H1 (cell line): Measurements from ENCODE around the gene CASK. TPM values are rescaled to one million over a fixed set of nuclear protein-coding genes. Genes with fewer than 3 reads are reported as not detected.

ENCODE experiments used
- CTCF ChIA-PET: fragments of 300-600 bp; sonication (Branson Sonifier 250); formaldehyde crosslinking; loops from one replicate; lab custom pipeline; 2021; ENCODE audit not compliant: partially characterized antibody; lab: Charles Lee
- POLR2A ChIA-PET: fragments of 300-600 bp; sonication (Branson Sonifier 250); formaldehyde crosslinking; loops from one replicate; lab custom pipeline; 2021; ENCODE audit warnings: inconsistent platforms; ENCODE audit not compliant: partially characterized antibody; lab: Charles Lee
- DNase-seq, 2 experiments: peaks; one replicate each; pipeline versions ENCODE4 v3.0.0 to v3.0.0-alpha.2; 2010 to 2022; ENCODE audit warnings: low spot score in 2 of 2, low read depth in 1 of 2, mixed read lengths in 1 of 2
- FAIRE-seq: peaks from 2 replicates; lab custom pipeline; 2011; peaks lifted over from hg19 to GRCh38; lab: Jason Lieb, UNC
- H2AFZ ChIP-seq: 2 replicates; pipeline ENCODE4 v1.8.1; 2012; ENCODE audit warnings: low read length, inconsistent platforms
- H2AK5ac ChIP-seq: 2 replicates; pipeline ENCODE4 v1.6.1; 2013; ENCODE audit warnings: low read depth, low read length
- H2BK120ac ChIP-seq: replicated peaks from 2 replicates; pipeline ENCODE3; 2013; ENCODE audit warnings: low read depth, low read length, inconsistent platforms
- H2BK12ac ChIP-seq: 2 replicates; pipeline ENCODE4 v1.6.1; 2013; ENCODE audit warnings: low read depth, low read length
- H2BK15ac ChIP-seq: 2 replicates; pipeline ENCODE4 v1.6.1; 2013; ENCODE audit warnings: low read length
- H2BK20ac ChIP-seq: 2 replicates; pipeline ENCODE4 v1.6.1; 2013; ENCODE audit warnings: low read length
- H2BK5ac ChIP-seq: 2 replicates; pipeline ENCODE4 v1.6.1; 2013; ENCODE audit warnings: low read depth, low read length
- H3K14ac ChIP-seq: 2 replicates; pipeline ENCODE4 v1.6.1; 2013; ENCODE audit warnings: inconsistent platforms; ENCODE audit not compliant: insufficient read length
- H3K18ac ChIP-seq: 2 replicates; pipeline ENCODE4 v1.6.1; 2013; ENCODE audit warnings: low read length; ENCODE audit errors: extremely low read depth
- H3K23ac ChIP-seq: 2 replicates; pipeline ENCODE4 v1.6.1; 2013; ENCODE audit warnings: inconsistent platforms; ENCODE audit not compliant: insufficient read length
- H3K23me2 ChIP-seq: 2 replicates; pipeline ENCODE4 v1.6.1; 2013; ENCODE audit warnings: low read depth, low read length
- H3K27ac ChIP-seq: 2 replicates; pipeline ENCODE4 v1.6.1; 2011; ENCODE audit warnings: low read depth, low read length, inconsistent platforms
- H3K27me3 ChIP-seq, 4 experiments: replicated peaks in 1 of 4; 1 replicate in 1 of 4; 2 replicates in 3 of 4; pipeline versions ENCODE4 v1.6.1 to v1.8.1; 2011 to 2013; ENCODE audit warnings: low read length in 3 of 4, mild to moderate bottlenecking in 3 of 4, inconsistent platforms in 2 of 4, mixed read lengths in 2 of 4, moderate library complexity in 1 of 4; ENCODE audit not compliant: control insufficient read depth in 3 of 4, insufficient read depth in 3 of 4; ENCODE audit errors: extremely low read depth in 1 of 4
- H3K36me3 ChIP-seq, 4 experiments: 2 replicates each; pipeline versions ENCODE4 v1.6.1 to v1.8.1; 2011 to 2013; ENCODE audit warnings: mild to moderate bottlenecking in 4 of 4, low read length in 3 of 4, moderate library complexity in 2 of 4, control low read depth in 1 of 4, inconsistent platforms in 1 of 4; ENCODE audit not compliant: insufficient read depth in 4 of 4, control insufficient read depth in 2 of 4
- H3K4ac ChIP-seq: replicated peaks from 2 replicates; pipeline ENCODE3; 2013; ENCODE audit warnings: low read length, low read depth, mixed read lengths, inconsistent platforms; ENCODE audit not compliant: insufficient read length
- H3K4me1 ChIP-seq, 4 experiments: replicated peaks in 1 of 4; 1 replicate in 1 of 4; 2 replicates in 3 of 4; pipeline versions ENCODE4 v1.6.1 to v1.8.1; 2011 to 2013; ENCODE audit warnings: low read length in 3 of 4, inconsistent platforms in 2 of 4, mixed read lengths in 1 of 4; ENCODE audit not compliant: insufficient read depth in 4 of 4, control insufficient read depth in 3 of 4
- H3K4me2 ChIP-seq, 2 experiments: 2 replicates each; pipeline versions ENCODE4 v1.6.1 to v1.8.1; 2011 to 2013; ENCODE audit warnings: low read depth in 2 of 2, low read length in 2 of 2, control low read depth in 1 of 2, inconsistent platforms in 1 of 2, mild to moderate bottlenecking in 1 of 2; ENCODE audit not compliant: insufficient read depth in 1 of 2
- H3K4me3 ChIP-seq, 4 experiments: fragments of 200-600, 300-600 bp in 1 of 4; sonication (generic), shearing (Covaris generic), sonication (Bioruptor Twin) in 1 of 4; 2 replicates each; pipeline versions ENCODE4 v1.5.1 to v1.8.1; 2011 to 2016; ENCODE audit warnings: low read length in 4 of 4, low read depth in 3 of 4, control low read depth in 2 of 4, inconsistent platforms in 2 of 4, mild to moderate bottlenecking in 2 of 4, mixed read lengths in 1 of 4, moderate library complexity in 1 of 4; ENCODE audit not compliant: insufficient read depth in 2 of 4; ENCODE audit errors: extremely low read depth in 1 of 4
- H3K56ac ChIP-seq: replicated peaks from 2 replicates; pipeline ENCODE3; 2013; ENCODE audit warnings: low read depth, mild to moderate bottlenecking, mixed read lengths, low read length, inconsistent platforms; ENCODE audit not compliant: insufficient read length
- H3K79me1 ChIP-seq: 2 replicates; pipeline ENCODE4 v1.6.1; 2013; ENCODE audit warnings: low read depth, low read length, control low read depth
- H3K79me2 ChIP-seq, 2 experiments: 2 replicates each; pipeline versions ENCODE4 v1.6.1 to v1.8.1; 2012 to 2013; ENCODE audit warnings: low read length in 2 of 2, mild to moderate bottlenecking in 2 of 2, inconsistent platforms in 1 of 2; ENCODE audit not compliant: insufficient read depth in 2 of 2, control insufficient read depth in 1 of 2
- H3K9ac ChIP-seq, 4 experiments: replicated peaks in 1 of 4; 1 replicate in 1 of 4; 2 replicates in 3 of 4; pipeline versions ENCODE4 v1.6.1 to v1.8.1; 2011 to 2013; ENCODE audit warnings: low read depth in 3 of 4, low read length in 3 of 4, control low read depth in 2 of 4, mild to moderate bottlenecking in 2 of 4, moderate library complexity in 2 of 4, inconsistent platforms in 1 of 4; ENCODE audit errors: extremely low read depth in 1 of 4
- H3K9me3 ChIP-seq, 2 experiments: 2 replicates each; pipeline versions ENCODE4 v1.6.1 to v1.8.1; 2012 to 2013; ENCODE audit warnings: mild to moderate bottlenecking in 2 of 2, moderate library complexity in 2 of 2, control low read depth in 1 of 2, inconsistent platforms in 1 of 2, low read depth in 1 of 2, low read length in 1 of 2, mixed read lengths in 1 of 2; ENCODE audit not compliant: insufficient read depth in 2 of 2
- H4K20me1 ChIP-seq, 2 experiments: replicated peaks in 1 of 2; 2 replicates each; pipeline versions ENCODE3 to v1.8.1; 2011 to 2013; ENCODE audit warnings: inconsistent platforms in 2 of 2, low read length in 2 of 2, mild to moderate bottlenecking in 1 of 2; ENCODE audit not compliant: insufficient read depth in 2 of 2, control insufficient read depth in 1 of 2
- H4K5ac ChIP-seq: 2 replicates; pipeline ENCODE4 v1.6.1; 2013; ENCODE audit warnings: low read length, low read depth, mixed read lengths, inconsistent platforms; ENCODE audit not compliant: insufficient read length
- H4K8ac ChIP-seq: 2 replicates; pipeline ENCODE4 v1.8.0; 2013; ENCODE audit warnings: mild to moderate bottlenecking, moderate library complexity, low read length, inconsistent platforms; ENCODE audit not compliant: insufficient read depth; ENCODE audit errors: extremely low read depth
- H4K91ac ChIP-seq: replicated peaks from 2 replicates; pipeline ENCODE3; 2013; ENCODE audit warnings: low read length, mixed read lengths, inconsistent platforms; ENCODE audit not compliant: insufficient read length
- EP300 ChIP-seq, 2 experiments: IDR thresholded peaks; 1 replicate in 1 of 2; 2 replicates in 1 of 2; pipeline ENCODE4 v1.6.1; 2011 to 2012; ENCODE audit warnings: low read depth in 2 of 2, low read length in 2 of 2, mild to moderate bottlenecking in 2 of 2, borderline replicate concordance in 1 of 2, inconsistent platforms in 1 of 2, moderate library complexity in 1 of 2
- FOSL1 ChIP-seq: IDR thresholded peaks from 2 replicates; pipeline ENCODE4 v1.6.1; 2011; ENCODE audit warnings: mild to moderate bottlenecking, low read depth, low read length, moderate library complexity; ENCODE audit not compliant: insufficient read depth
- GTF2F1 ChIP-seq: IDR thresholded peaks from 2 replicates; pipeline ENCODE4 v1.6.1; 2012; ENCODE audit warnings: low read depth, low read length, improper control_type of control experiment, borderline replicate concordance
- KDM1A ChIP-seq: fragments of 200-600, 300-600 bp; sonication (generic); IDR thresholded peaks from 2 replicates; pipeline ENCODE4 v1.7.1; 2016; ENCODE audit warnings: mild to moderate bottlenecking, low read length, borderline replicate concordance
- NANOG ChIP-seq: IDR thresholded peaks from 2 replicates; pipeline ENCODE4 v1.6.1; 2011; ENCODE audit warnings: low read length, low read depth, mild to moderate bottlenecking, inconsistent platforms; ENCODE audit not compliant: insufficient read depth, poor library complexity, severe bottlenecking
- PHF8 ChIP-seq: fragments of 200-600 bp; sonication (generic); conservative IDR thresholded peaks from 2 replicates; pipeline ENCODE4 v1.7.1; 2012; ENCODE audit warnings: low read depth, mild to moderate bottlenecking, inconsistent platforms, low read length, moderate library complexity
- POLR2AphosphoS5 ChIP-seq: IDR thresholded peaks from 2 replicates; pipeline ENCODE4 v1.6.1; 2011; ENCODE audit warnings: low read depth, low read length
- YY1 ChIP-seq: IDR thresholded peaks from 2 replicates; pipeline ENCODE4 v1.6.1; 2011; ENCODE audit warnings: low read depth, mild to moderate bottlenecking, low read length
- WGBS, 2 experiments: shearing (Covaris generic) in 1 of 2; methylation state at CpG; one replicate each; pipeline versions ENCODE4 v1.1.6 to v1.1.7; 2013 to 2015; ENCODE audit warnings: low lambda C conversion rate in 2 of 2, mixed read lengths in 2 of 2, inconsistent platforms in 1 of 2, low coverage in 1 of 2, missing lambda C conversion rate in 1 of 2; ENCODE audit not compliant: insufficient replicate concordance in 2 of 2, insufficient coverage in 1 of 2, insufficient read length in 1 of 2; ENCODE audit errors: extremely low coverage in 1 of 2, missing lambda C conversion rate in 1 of 2; 5-methylcytosine and 5-hydroxymethylcytosine counted together
- polyA plus RNA-seq, 7 experiments: library from polyadenylated mRNA; depleted of rRNA in 3 of 7; stranded (reverse) in 5 of 7; unstranded in 2 of 7; fragments of >200 nt in 5 of 7; fragments of 200-250 nt in 2 of 7; gene quantifications; 1 replicate in 5 of 7; 2 replicates in 1 of 7; 4 replicates in 1 of 7; pipeline versions ENCODE4 v1.2.1 to v1.2.3, GENCODE V29; 2011 to 2013; ENCODE audit warnings: missing spikeins in 2 of 7, mixed read lengths in 2 of 7
- total RNA-seq: library from RNA; stranded (reverse); fragmentation: NEBNext Ultra II Directional; extraction: Animal tissue kit (Norgen Biotek cat#: 25700); gene quantifications from 2 replicates; pipeline ENCODE4 v1.2.1, GENCODE V29; 2021
- TF ChIP-seq, protein P1 (sequence below): IDR thresholded peaks from 2 replicates; pipeline ENCODE4 v1.6.1; 2012; ENCODE audit warnings: low read length, inconsistent platforms
- TF ChIP-seq, protein P2 (sequence below), 3 experiments: IDR thresholded peaks; 1 replicate in 2 of 3; 2 replicates in 1 of 3; pipeline versions ENCODE4 v1.5.1 to v1.6.1; 2011; ENCODE audit warnings: low read length in 3 of 3, mild to moderate bottlenecking in 3 of 3, inconsistent platforms in 2 of 3, low read depth in 1 of 3, moderate library complexity in 1 of 3; ENCODE audit not compliant: insufficient read depth in 1 of 3; ENCODE audit errors: control extremely low read depth in 1 of 3

The CASK gene
- total and polyA plus RNA-seq, 2 of the 8 experiments (the other 6 are each of a cell fraction or from before 2014, with no cell fraction given): 21.6 to 55.1 TPM

DNA sequence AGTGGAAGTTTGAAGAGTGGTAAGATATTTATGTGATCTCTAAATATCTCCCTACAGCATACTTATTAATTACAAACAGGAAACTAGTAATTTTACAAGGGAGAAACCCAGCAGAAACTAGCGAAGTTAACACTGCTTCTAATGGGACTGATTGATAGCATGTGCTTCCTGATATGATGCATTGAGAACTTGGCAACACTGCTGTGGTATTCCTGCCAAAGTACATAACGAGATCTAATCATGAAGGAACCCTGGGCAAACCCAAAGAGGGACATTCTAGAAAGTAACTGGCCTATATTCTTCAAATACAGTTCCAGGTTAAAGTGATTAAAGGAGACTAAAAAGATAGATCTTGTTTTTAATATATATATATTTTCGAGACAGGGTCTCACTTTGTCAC lies 239.2 kb downstream of the CASK start:
- ChIA-PET CTCF (no interaction called here), POLR2A (no interaction called here)
- H4K8ac ChIP-seq: no peak overlapping the region
- H3K4me3 ChIP-seq: no peak overlapping the region
- no peak overlapping the region for H2BK20ac ChIP-seq
- no peak overlapping the region for H2AFZ ChIP-seq
- H3K27ac ChIP-seq: no peak overlapping the region
- no peak overlapping the region for H3K4ac ChIP-seq
- H2BK12ac ChIP-seq: no peak overlapping the region
- no peak overlapping the region for H3K18ac ChIP-seq
- H3K36me3 ChIP-seq: no peaks in the 10 kb centered on the region
- H3K4me1 ChIP-seq: no peaks in the 10 kb centered on the region
- no peak overlapping the region for H2BK15ac ChIP-seq
- WGBS, 2 experiments: 91% methylated on average over 3 of the region's 3 CpGs; no CpG with 5 or more reads in 1 of the 2 experiments
- H3K4me2 ChIP-seq: no peak overlapping the region
- no peak overlapping the region for H3K56ac ChIP-seq
- no peak overlapping the region for H4K91ac ChIP-seq
- H3K9me3 ChIP-seq: no peaks in the 10 kb centered on the region
- H2BK5ac ChIP-seq: no peak overlapping the region
- H3K9ac ChIP-seq: no peak overlapping the region
- no peaks in the 10 kb centered on the region for H3K23me2 ChIP-seq
- H3K79me1 ChIP-seq: no peaks in the 10 kb centered on the region
- FAIRE-seq: no peak
- no peak for DNase-seq
- no peak overlapping the region for H4K5ac ChIP-seq
- H2BK120ac ChIP-seq: no peak overlapping the region
- H3K14ac ChIP-seq: no peak overlapping the region
- no peaks in the 10 kb centered on the region for H3K79me2 ChIP-seq
- no peaks in the 10 kb centered on the region for H3K27me3 ChIP-seq
- no peaks in the 10 kb centered on the region for H4K20me1 ChIP-seq
- H2AK5ac ChIP-seq: no peak overlapping the region
- no peak overlapping the region for H3K23ac ChIP-seq
- TF ChIP-seq PHF8 (no peak), YY1 (no peak), EP300 (IDR thresholded peaks at IDR 0.05; ENCODE audit: borderline replicate concordance in 1 of 2, low read depth in 2 of 2, low read length in 2 of 2) (no peak), POLR2AphosphoS5 (no peak), FOSL1 (no peak), KDM1A (no peak), GTF2F1 (no peak), NANOG (no peak)
- TF ChIP-seq, protein P1, sequence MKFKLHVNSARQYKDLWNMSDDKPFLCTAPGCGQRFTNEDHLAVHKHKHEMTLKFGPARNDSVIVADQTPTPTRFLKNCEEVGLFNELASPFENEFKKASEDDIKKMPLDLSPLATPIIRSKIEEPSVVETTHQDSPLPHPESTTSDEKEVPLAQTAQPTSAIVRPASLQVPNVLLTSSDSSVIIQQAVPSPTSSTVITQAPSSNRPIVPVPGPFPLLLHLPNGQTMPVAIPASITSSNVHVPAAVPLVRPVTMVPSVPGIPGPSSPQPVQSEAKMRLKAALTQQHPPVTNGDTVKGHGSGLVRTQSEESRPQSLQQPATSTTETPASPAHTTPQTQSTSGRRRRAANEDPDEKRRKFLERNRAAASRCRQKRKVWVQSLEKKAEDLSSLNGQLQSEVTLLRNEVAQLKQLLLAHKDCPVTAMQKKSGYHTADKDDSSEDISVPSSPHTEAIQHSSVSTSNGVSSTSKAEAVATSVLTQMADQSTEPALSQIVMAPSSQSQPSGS: no peak
- TF ChIP-seq, protein P2, sequence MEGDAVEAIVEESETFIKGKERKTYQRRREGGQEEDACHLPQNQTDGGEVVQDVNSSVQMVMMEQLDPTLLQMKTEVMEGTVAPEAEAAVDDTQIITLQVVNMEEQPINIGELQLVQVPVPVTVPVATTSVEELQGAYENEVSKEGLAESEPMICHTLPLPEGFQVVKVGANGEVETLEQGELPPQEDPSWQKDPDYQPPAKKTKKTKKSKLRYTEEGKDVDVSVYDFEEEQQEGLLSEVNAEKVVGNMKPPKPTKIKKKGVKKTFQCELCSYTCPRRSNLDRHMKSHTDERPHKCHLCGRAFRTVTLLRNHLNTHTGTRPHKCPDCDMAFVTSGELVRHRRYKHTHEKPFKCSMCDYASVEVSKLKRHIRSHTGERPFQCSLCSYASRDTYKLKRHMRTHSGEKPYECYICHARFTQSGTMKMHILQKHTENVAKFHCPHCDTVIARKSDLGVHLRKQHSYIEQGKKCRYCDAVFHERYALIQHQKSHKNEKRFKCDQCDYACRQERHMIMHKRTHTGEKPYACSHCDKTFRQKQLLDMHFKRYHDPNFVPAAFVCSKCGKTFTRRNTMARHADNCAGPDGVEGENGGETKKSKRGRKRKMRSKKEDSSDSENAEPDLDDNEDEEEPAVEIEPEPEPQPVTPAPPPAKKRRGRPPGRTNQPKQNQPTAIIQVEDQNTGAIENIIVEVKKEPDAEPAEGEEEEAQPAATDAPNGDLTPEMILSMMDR (IDR thresholded peaks at IDR 0.05; ENCODE audit: control extremely low read depth in 1 of 3, insufficient read depth in 1 of 3, low read depth in 1 of 3, low read length in 3 of 3): no peak
